Thyroid gland (tissue), 4 donors: ENCODE results near the gene DNA2. TPM values are rescaled to one million over a fixed set of nuclear protein-coding genes. Genes with fewer than 3 reads are reported as not detected.
A peak's percentile ranks its signal among the peaks of the same experiment; 100 is the strongest.

Experiments used
- DNase-seq, 2 donors: peaks; one replicate each; pipeline ENCODE4 v3.0.0-alpha.2; 2019
- H3K27ac ChIP-seq, 3 donors: fragments of 200-600 bp; sonication (generic); 1 replicate in 2 of 3; 2 replicates in 1 of 3; pipeline ENCODE4 v1.5.1; 2016 to 2019; ENCODE audit warnings: mild to moderate bottlenecking in 1 of 3, moderate library complexity in 1 of 3
- H3K27me3 ChIP-seq: fragments of 200-600 bp; sonication (generic); one replicate; pipeline ENCODE4 v1.5.1; 2019
- H3K36me3 ChIP-seq, 2 donors: fragments of 200-600 bp; sonication (generic); one replicate each; pipeline ENCODE4 v1.5.1; 2016 to 2019
- H3K4me1 ChIP-seq, 2 donors: fragments of 200-600 bp; sonication (generic); one replicate each; pipeline ENCODE4 v1.5.1; 2017 to 2019
- H3K4me3 ChIP-seq, 3 donors: fragments of 200-600 bp; sonication (generic); replicated peaks in 1 of 3; 1 replicate in 2 of 3; 2 replicates in 1 of 3; pipeline ENCODE4 v1.5.1; 2016; ENCODE audit warnings: mild to moderate bottlenecking in 1 of 3
- H3K9me3 ChIP-seq: fragments of 200-600 bp; sonication (generic); one replicate; pipeline ENCODE4 v1.5.1; 2017
- POLR2A ChIP-seq, 2 donors: fragments of 450-650 bp; IDR thresholded peaks; one replicate each; pipeline ENCODE4 v1.6.1; 2017; ENCODE audit warnings: antibody characterized with exemption in 2 of 2, mild to moderate bottlenecking in 2 of 2, moderate library complexity in 1 of 2
- WGBS, 2 donors: methylation state at CpG; one replicate each; pipeline ENCODE4 v1.1.5; 2017; 5-methylcytosine and 5-hydroxymethylcytosine counted together
- intact Hi-C: fragments of 100-400 bp; cut with DNase I; formaldehyde crosslinking; loops from one replicate; pipeline ENCODE4 v1.15.1; 2023
- total RNA-seq, 4 donors: library from RNA; depleted of rRNA; stranded (reverse); fragments of >200 nt; gene quantifications; one replicate each; pipeline ENCODE4 v1.2.3, GENCODE V29; 2016
- TF ChIP-seq, protein P1 (sequence below), 6 experiments: fragments of 200-600 bp in 3 of 6; fragments of 450-650 bp in 3 of 6; sonication (generic) in 3 of 6; IDR thresholded peaks; one replicate each; pipeline ENCODE4 v1.5.1; 2016 to 2019; ENCODE audit warnings: antibody characterized with exemption in 6 of 6, mild to moderate bottlenecking in 2 of 6, inconsistent platforms in 1 of 6, moderate library complexity in 1 of 6

Gene DNA2
- total RNA-seq, 4 donors from 2014 or later, result 1.8 to 18.2 (median 4.9) TPM

- no peak for DNase-seq
- Histone ChIP-seq H3K27me3 (no peaks in the 10 kb centered on the region), H3K27ac (no peak overlapping the region), H3K4me1 (no peaks in the 10 kb centered on the region), H3K9me3 (no peaks in the 10 kb centered on the region), H3K36me3 (peaks cover 12 to 28% of the 10 kb centered on the region in 2 donors), H3K4me3 (no peak overlapping the region)
- TF ChIP-seq, protein P1, sequence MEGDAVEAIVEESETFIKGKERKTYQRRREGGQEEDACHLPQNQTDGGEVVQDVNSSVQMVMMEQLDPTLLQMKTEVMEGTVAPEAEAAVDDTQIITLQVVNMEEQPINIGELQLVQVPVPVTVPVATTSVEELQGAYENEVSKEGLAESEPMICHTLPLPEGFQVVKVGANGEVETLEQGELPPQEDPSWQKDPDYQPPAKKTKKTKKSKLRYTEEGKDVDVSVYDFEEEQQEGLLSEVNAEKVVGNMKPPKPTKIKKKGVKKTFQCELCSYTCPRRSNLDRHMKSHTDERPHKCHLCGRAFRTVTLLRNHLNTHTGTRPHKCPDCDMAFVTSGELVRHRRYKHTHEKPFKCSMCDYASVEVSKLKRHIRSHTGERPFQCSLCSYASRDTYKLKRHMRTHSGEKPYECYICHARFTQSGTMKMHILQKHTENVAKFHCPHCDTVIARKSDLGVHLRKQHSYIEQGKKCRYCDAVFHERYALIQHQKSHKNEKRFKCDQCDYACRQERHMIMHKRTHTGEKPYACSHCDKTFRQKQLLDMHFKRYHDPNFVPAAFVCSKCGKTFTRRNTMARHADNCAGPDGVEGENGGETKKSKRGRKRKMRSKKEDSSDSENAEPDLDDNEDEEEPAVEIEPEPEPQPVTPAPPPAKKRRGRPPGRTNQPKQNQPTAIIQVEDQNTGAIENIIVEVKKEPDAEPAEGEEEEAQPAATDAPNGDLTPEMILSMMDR (IDR thresholded peaks at IDR 0.05), result no peak
- no peak for TF ChIP-seq POLR2A (IDR thresholded peaks at IDR 0.05)
- intact Hi-C loops, result no loop called here
- 86 to 91% methylated on average over 2 of the region's 2 CpGs for WGBS, 2 donors
Measured at GRCh38 chr10:68492118-68492517, 20.3 kb upstream of the DNA2 start.

- intact Hi-C loops, result no loop called here
- Histone ChIP-seq H3K4me3 (no peak overlapping the region), H3K4me1 (no peaks in the 10 kb centered on the region), H3K27ac (no peak overlapping the region), H3K9me3 (no peaks in the 10 kb centered on the region), H3K27me3 (no peaks in the 10 kb centered on the region), H3K36me3 (peaks cover 20 to 44% of the 10 kb centered on the region in 2 donors)
- WGBS, 2 donors, result 92 to 95% methylated on average over 3 of the region's 3 CpGs
- DNase-seq, result no peak
- TF ChIP-seq, protein P1 (IDR thresholded peaks at IDR 0.05), result no peak
- TF ChIP-seq POLR2A (IDR thresholded peaks at IDR 0.05), result no peak
Measured at GRCh38 chr10:68489919-68490318, 18.1 kb upstream of the DNA2 start.

GRCh38 chr10:68474021-68474420, 2.2 kb upstream of the DNA2 start:
- WGBS, 2 donors, result 56 to 63% methylated on average over 3 of the region's 3 CpGs
- Histone ChIP-seq H3K4me3 (no peak overlapping the region), H3K36me3 (no peaks in the 10 kb centered on the region), H3K9me3 (no peaks in the 10 kb centered on the region), H3K27ac (no peak overlapping the region), H3K4me1 (peaks cover 5 to 13% of the 10 kb centered on the region in 2 donors), H3K27me3 (no peaks in the 10 kb centered on the region)
- intact Hi-C loops, result no loop called here
- no peak for DNase-seq
- TF ChIP-seq, protein P1 (IDR thresholded peaks at IDR 0.05), result no peak
- TF ChIP-seq POLR2A (IDR thresholded peaks at IDR 0.05), result no peak

GRCh38 chr10:68471063-68471585, 649 bp downstream of the DNA2 start:
- no peaks in the 10 kb centered on the region for H3K36me3 ChIP-seq
- H3K27me3 ChIP-seq, result no peaks in the 10 kb centered on the region
- DNase-seq, result no peak
- intact Hi-C loops, result no loop called here
- H3K4me3 ChIP-seq, result peak overlapping the region in 2 of 3 donors; percentile 36 to 66
- no peak overlapping the region for H3K27ac ChIP-seq
- no peaks in the 10 kb centered on the region for H3K9me3 ChIP-seq
- peaks cover 5 to 13% of the 10 kb centered on the region in 2 donors for H3K4me1 ChIP-seq
- TF ChIP-seq POLR2A (IDR thresholded peaks at IDR 0.05), result no peak
- TF ChIP-seq, protein P1 (IDR thresholded peaks at IDR 0.05), result no peak
- 0 to 1% methylated on average over 13 to 14 of the region's 14 CpGs for WGBS, 2 donors

DNA sequence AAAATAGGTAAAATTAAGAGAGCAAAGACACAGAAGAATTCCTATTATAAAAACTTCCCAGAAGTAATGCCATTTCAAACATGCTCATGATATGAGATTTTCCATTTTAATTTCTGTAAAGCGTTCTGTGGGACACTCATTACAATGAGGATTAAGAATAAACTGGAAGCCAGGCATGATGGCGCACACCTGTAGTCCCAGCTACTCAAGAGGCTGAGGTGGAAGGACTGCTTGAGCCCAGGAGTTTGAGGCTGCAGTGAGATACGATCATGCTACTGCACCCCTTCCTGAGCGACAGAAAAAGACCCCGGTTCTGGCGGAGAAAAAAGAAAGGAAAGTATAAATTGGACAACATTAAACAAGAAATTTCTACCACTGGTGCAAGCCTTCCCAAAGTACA, 1.5 kb downstream of the DNA2 start:
- DNase-seq, result no peak
- no peaks in the 10 kb centered on the region for H3K36me3 ChIP-seq
- TF ChIP-seq, protein P1 (IDR thresholded peaks at IDR 0.05), result no peak
- no peak for TF ChIP-seq POLR2A (IDR thresholded peaks at IDR 0.05)
- H3K27me3 ChIP-seq, result no peaks in the 10 kb centered on the region
- intact Hi-C loops, result no loop called here
- no peaks in the 10 kb centered on the region for H3K9me3 ChIP-seq
- H3K4me3 ChIP-seq, result no peak overlapping the region
- 32 to 34% methylated on average over 6 of the region's 6 CpGs for WGBS, 2 donors
- H3K4me1 ChIP-seq, result peaks cover 5 to 13% of the 10 kb centered on the region in 2 donors
- H3K27ac ChIP-seq, result no peak overlapping the region
